HG02840 (cell line): ENCODE data around the gene TRIM69.
A peak's percentile ranks its signal among the peaks of the same experiment; 100 is the strongest.
"Not testable (repeated sequence)": the region's sequence is repeated elsewhere in the genome, so short reads cannot be mapped to it uniquely, and the experiment has no call there.

ENCODE experiments used
- ATAC-seq: cut with Tn5 transposase; IDR thresholded peaks from one replicate; pipeline ENCODE4 v1.9.1; 2021; ENCODE audit warnings: mild to moderate bottlenecking, moderate library complexity, moderate number of reproducible peaks; ENCODE audit not compliant: unreplicated experiment, low FRiP score

TRIM69 gene

GRCh38 chr15:44715142-44715796 lies 21.1 kb upstream of the TRIM69 start:
- no peak for ATAC-seq

- no peak for ATAC-seq
Observed at GRCh38 chr15:44715797-44716334, 20.5 kb upstream of the TRIM69 start.

- ATAC-seq: no peak
Observed at GRCh38 chr15:44716983-44717602, 19.2 kb upstream of the TRIM69 start.

- ATAC-seq: no peak
Observed at GRCh38 chr15:44718180-44718926, 18.0 kb upstream of the TRIM69 start.

GRCh38 chr15:44718927-44719292 lies 17.4 kb upstream of the TRIM69 start:
- ATAC-seq: no peak

- peak; percentile 37 for ATAC-seq
Observed at GRCh38 chr15:44719293-44719999, 16.9 kb upstream of the TRIM69 start.

- not testable (repeated sequence) for ATAC-seq
Observed at GRCh38 chr15:44720000-44720435, 16.3 kb upstream of the TRIM69 start.

GRCh38 chr15:44720460-44721176 lies 15.7 kb upstream of the TRIM69 start:
- ATAC-seq: no peak

GRCh38 chr15:44722011-44722410 lies 14.3 kb upstream of the TRIM69 start:
- no peak for ATAC-seq

GRCh38 chr15:44726136-44726535 lies 10.2 kb upstream of the TRIM69 start:
- ATAC-seq: no peak

GRCh38 chr15:44726568-44727484 lies 9.5 kb upstream of the TRIM69 start:
- no peak for ATAC-seq

GRCh38 chr15:44727485-44728231 lies 8.7 kb upstream of the TRIM69 start:
- ATAC-seq: no peak

- not testable (repeated sequence) for ATAC-seq
Observed at GRCh38 chr15:44728232-44728575, 8.1 kb upstream of the TRIM69 start.

GRCh38 chr15:44728576-44729407 lies 7.5 kb upstream of the TRIM69 start:
- ATAC-seq: peak; percentile 79

- no peak for ATAC-seq
Observed at GRCh38 chr15:44729408-44730127, 6.8 kb upstream of the TRIM69 start.

- no peak for ATAC-seq
Observed at GRCh38 chr15:44734839-44735481, 1.4 kb upstream of the TRIM69 start.
